ACC112 (cell line): ENCODE measurements around the gene SLC26A1.

Source experiments
- H2AFZ ChIP-seq: fragments of 200-600 bp; sonication (generic); one replicate; pipeline ENCODE4 v1.6.0; 2017; ENCODE audit warnings: antibody characterized with exemption, low read length; ENCODE audit not compliant: unreplicated experiment
- H3K27ac ChIP-seq: fragments of 200-600 bp; sonication (generic); 2 replicates; pipeline ENCODE4 v1.5.1; 2014; ENCODE audit warnings: low read depth, mild to moderate bottlenecking, antibody characterized with exemption, low read length, moderate library complexity
- H3K27me3 ChIP-seq: fragments of 200-600 bp; sonication (generic); 2 replicates; pipeline ENCODE4 v1.6.1; 2014; ENCODE audit warnings: mild to moderate bottlenecking, antibody characterized with exemption, low read length, moderate library complexity, mixed read lengths; ENCODE audit not compliant: insufficient read depth
- H3K36me3 ChIP-seq: fragments of 200-600 bp; sonication (generic); 2 replicates; pipeline ENCODE4 v1.6.1; 2016; ENCODE audit warnings: mild to moderate bottlenecking, antibody characterized with exemption, low read length, moderate library complexity, mixed read lengths; ENCODE audit not compliant: insufficient read depth
- H3K4me1 ChIP-seq: fragments of 200-600 bp; sonication (generic); one replicate; pipeline ENCODE4 v1.6.1; 2016; ENCODE audit warnings: low read length, mixed read lengths; ENCODE audit not compliant: insufficient read depth, unreplicated experiment, control insufficient read depth
- H3K4me3 ChIP-seq: fragments of 200-600 bp; sonication (generic); 2 replicates; pipeline ENCODE4 v1.5.1; 2014; ENCODE audit warnings: mild to moderate bottlenecking, low read depth, low read length
- H3K79me2 ChIP-seq: fragments of 200-600 bp; sonication (generic); one replicate; pipeline ENCODE4 v1.6.0; 2016; ENCODE audit warnings: low read length; ENCODE audit not compliant: control insufficient read depth, unreplicated experiment, insufficient read depth

SLC26A1 gene

GRCh38 chr4:993111-994029 lies at the start of gene SLC26A1:
SLC26A1 (minus strand) TSS chr4:993404; CDS start chr4:991703, 1,701 bp downstream.
- Histone ChIP-seq H3K27me3 (peaks cover 17% of the 10 kb centered on the region), H3K4me1 (peaks cover 17% of the 10 kb centered on the region), H3K79me2 (no peaks in the 10 kb centered on the region), H3K36me3 (no peaks in the 10 kb centered on the region), H3K4me3 (peak within 1 kb of the TSS; percentile 60), H3K27ac (no peak within 1 kb of the TSS; the same call in 1 of the 2 replicates), H2AFZ (no peak within 1 kb of the TSS)

- peak overlapping the region; percentile 66 for H3K27ac ChIP-seq
- no peaks in the 10 kb centered on the region for H3K79me2 ChIP-seq
- H3K27me3 ChIP-seq = no peaks in the 10 kb centered on the region
- peaks cover 58% of the 10 kb centered on the region for H3K4me1 ChIP-seq
- no peaks in the 10 kb centered on the region for H3K36me3 ChIP-seq
- H3K4me3 ChIP-seq = no peak overlapping the region
- H2AFZ ChIP-seq = no peak overlapping the region
These were observed 49.3 kb upstream of the SLC26A1 start for GRCh38 chr4:1042352-1043055.

GRCh38 chr4:1041936-1042330 lies 48.7 kb upstream of the SLC26A1 start:
- H3K27me3 ChIP-seq = no peaks in the 10 kb centered on the region
- H3K36me3 ChIP-seq = no peaks in the 10 kb centered on the region
- no peak overlapping the region for H2AFZ ChIP-seq
- H3K4me1 ChIP-seq = peaks cover 52% of the 10 kb centered on the region
- peak overlapping the region; percentile 66 for H3K27ac ChIP-seq
- no peaks in the 10 kb centered on the region for H3K79me2 ChIP-seq
- peak overlapping the region; percentile 47 for H3K4me3 ChIP-seq

GRCh38 chr4:1041147-1041935 lies 48.1 kb upstream of the SLC26A1 start:
- peaks cover 51% of the 10 kb centered on the region for H3K4me1 ChIP-seq
- H3K36me3 ChIP-seq = no peaks in the 10 kb centered on the region
- H3K4me3 ChIP-seq = peak overlapping the region; percentile 47
- no peaks in the 10 kb centered on the region for H3K79me2 ChIP-seq
- peak overlapping the region; percentile 66 for H3K27ac ChIP-seq
- H3K27me3 ChIP-seq = no peaks in the 10 kb centered on the region
- peak overlapping the region; percentile 3 for H2AFZ ChIP-seq

- Histone ChIP-seq H3K27ac (0 out of 2 replicates have a peak overlapping the region, but pooled peaks have one; percentile 66), H3K4me3 (no peak overlapping the region), H3K27me3 (no peaks in the 10 kb centered on the region), H3K4me1 (peaks cover 51% of the 10 kb centered on the region), H3K79me2 (no peaks in the 10 kb centered on the region), H2AFZ (no peak overlapping the region), H3K36me3 (no peaks in the 10 kb centered on the region)
These were observed 47.3 kb upstream of the SLC26A1 start for GRCh38 chr4:1040344-1041146.

GRCh38 chr4:1039493-1040343 lies 46.5 kb upstream of the SLC26A1 start:
- Histone ChIP-seq H3K36me3 (no peaks in the 10 kb centered on the region), H3K27ac (peak overlapping the region; percentile 60), H2AFZ (peak overlapping the region; percentile 87)

GRCh38 chr4:1038948-1039492 lies 45.8 kb upstream of the SLC26A1 start:
- no peak overlapping the region for H3K4me3 ChIP-seq
- peaks cover 48% of the 10 kb centered on the region for H3K4me1 ChIP-seq
- H3K27me3 ChIP-seq = no peaks in the 10 kb centered on the region
- no peaks in the 10 kb centered on the region for H3K79me2 ChIP-seq
- no peaks in the 10 kb centered on the region for H3K36me3 ChIP-seq
- H3K27ac ChIP-seq = no peak overlapping the region
- no peak overlapping the region for H2AFZ ChIP-seq

More at GRCh38 chr4:1039493-1040343, 46.5 kb upstream of the SLC26A1 start:
- H3K4me3 ChIP-seq = no peak overlapping the region
- H3K27me3 ChIP-seq = no peaks in the 10 kb centered on the region
- no peaks in the 10 kb centered on the region for H3K79me2 ChIP-seq
- peaks cover 48% of the 10 kb centered on the region for H3K4me1 ChIP-seq

- H3K27ac ChIP-seq = no peak overlapping the region
These were observed 44.0 kb upstream of the SLC26A1 start for GRCh38 chr4:1036976-1037810.

More at GRCh38 chr4:1036976-1037810, 44.0 kb upstream of the SLC26A1 start:
- peaks cover 43% of the 10 kb centered on the region for H3K4me1 ChIP-seq
- no peak overlapping the region for H2AFZ ChIP-seq
- no peaks in the 10 kb centered on the region for H3K27me3 ChIP-seq
- no peaks in the 10 kb centered on the region for H3K79me2 ChIP-seq
- no peak overlapping the region for H3K4me3 ChIP-seq
- no peaks in the 10 kb centered on the region for H3K36me3 ChIP-seq
